ENCODE data around the gene SEC24A.
"Not testable (repeated sequence)": the region's sequence is repeated elsewhere in the genome, so short reads cannot be mapped to it uniquely, and the experiment has no call there.

Gene SEC24A

DNA sequence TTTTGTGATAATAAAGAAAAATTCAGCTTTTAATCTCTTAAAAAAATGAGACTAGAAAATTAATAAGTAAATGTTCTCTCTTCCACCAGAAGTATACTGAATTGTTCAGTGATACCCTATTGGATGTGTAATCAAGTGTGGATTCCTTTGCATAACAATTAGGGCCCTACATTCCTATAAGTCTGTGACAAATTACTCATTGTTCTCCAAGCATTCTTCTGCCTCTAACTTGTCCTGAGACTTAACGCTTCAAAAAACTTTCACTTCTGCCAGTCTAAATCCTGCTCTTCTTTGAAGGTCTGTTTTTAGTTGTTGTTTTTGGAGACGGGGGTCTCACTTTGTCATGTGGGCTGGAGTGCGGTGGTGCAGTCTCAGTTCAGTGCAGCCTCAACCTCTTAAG is 100.8 kb downstream of the SEC24A start:
- no peak for DNase-seq

DNA sequence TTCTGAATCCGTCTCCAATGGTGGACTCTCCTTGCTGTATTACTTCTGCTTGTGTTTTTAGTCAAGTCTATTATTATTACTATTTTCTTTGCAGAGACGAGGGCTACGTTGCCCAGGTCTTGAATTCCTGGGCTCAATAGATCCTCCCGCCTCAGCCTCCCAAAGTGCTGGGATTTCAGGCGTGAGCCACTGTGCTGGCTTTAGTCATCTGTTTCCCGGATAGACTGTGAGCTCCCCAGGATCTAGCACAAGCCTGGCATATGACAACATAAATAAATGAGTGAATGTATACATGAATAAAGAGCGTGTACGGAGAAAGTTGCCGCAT is 109.6 kb downstream of the SEC24A start:
- DNase-seq, result no peak

DNA sequence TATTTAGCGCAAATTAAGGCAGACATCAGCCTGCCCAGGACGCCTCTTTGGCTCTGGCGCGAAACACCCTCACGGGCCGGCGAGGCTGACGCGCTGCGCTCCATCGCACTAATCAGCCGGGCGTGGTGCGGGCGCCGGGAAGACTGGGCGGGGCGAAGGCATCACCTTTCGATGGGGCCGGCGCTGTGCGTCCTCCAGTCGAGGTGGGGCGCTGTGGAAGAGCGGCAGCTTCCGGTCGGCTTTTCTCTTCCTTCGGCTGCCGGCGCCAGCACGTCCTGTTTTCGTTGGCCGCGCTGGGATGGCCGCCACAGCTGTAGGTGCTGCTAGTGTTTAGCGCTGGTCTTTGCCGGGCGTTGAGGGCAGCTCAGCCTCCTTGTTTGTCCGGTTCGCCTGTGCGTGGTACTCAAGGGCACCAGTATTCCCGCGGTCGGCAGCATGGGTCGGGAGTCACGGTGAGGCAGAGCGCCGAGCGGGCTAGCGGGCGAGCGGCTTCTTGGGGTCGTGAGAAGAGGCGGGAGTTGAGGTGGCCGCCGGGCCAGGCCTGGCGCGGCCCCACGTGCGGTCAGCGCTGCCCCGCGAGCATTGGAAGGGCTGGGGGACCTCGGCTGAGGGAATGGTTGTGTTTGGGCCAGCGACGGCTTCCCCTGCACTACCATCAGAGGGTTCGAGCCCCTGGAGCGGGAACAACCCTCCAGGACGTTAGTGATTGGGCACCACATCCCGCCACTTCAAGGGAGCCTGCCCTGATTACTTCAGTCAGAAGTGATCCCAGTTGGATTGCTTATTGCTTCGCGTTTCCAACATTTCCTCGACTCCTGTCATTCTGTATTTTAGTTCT is 110.1 kb downstream of the SEC24A start, which contains the start of gene DDX46:
TSS of gene DDX46 (plus strand) at position 276 of the 838 bp plus-strand sequence. CDS start at position 436, 160 bp downstream.
- DNase-seq, result peak; percentile 93

DNA sequence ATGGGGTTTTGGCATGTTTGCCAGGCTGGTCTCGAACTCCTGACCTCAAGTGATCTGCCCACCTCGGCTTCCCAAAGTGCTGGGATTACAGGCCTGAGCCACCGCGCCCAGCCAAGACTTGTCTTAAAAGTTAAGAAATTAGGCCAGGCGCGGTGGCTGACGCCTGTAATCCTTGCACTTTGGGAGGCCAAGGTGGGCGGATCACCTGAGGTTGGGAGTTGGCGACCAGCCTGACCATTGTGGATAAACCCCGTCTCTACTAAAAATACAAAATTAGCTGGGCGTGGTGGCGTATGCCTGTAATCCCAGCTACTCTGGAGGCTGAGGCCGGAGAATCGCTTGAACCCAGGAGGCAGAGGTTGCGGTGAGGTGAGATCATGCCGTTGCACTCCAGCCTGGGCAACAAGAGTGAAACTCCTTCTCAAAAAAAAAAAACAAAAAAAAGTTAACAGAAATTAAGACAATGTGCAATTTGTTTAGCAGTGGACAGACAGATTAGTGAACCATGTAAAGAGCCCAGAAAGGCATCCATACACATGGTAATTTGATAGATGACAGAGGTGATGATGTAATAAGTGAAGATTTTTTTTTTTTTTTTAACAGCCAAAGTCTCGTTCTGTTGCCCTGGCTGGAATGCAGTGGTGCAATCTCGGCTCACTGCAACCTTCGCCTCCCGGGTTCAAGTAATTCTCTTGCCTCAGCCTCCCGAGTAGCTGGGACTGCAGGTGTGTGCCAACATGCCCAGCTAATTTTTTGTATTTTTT is 119.1 kb downstream of the SEC24A start:
- DNase-seq, result not testable (repeated sequence)

DNA sequence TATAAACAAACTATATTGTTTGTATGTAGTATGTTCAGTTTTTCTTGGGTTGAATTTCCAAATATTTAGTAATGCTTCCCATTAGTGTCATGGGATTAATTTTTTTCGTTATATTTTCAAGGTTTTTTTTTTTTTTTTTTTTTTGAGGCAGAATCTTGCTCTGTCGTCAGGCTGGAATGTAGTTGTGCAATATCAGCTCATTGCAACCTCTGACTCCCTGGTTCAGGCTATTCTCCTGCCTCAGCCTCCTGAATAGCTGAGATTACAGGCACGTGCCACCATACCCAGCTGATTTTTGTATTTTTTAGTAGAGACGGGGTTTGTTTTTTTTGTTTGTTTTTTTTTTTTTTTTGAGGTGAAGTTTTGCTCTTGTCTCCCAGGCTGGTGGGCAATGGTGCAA is 120.6 kb downstream of the SEC24A start:
- DNase-seq, result no peak

DNA sequence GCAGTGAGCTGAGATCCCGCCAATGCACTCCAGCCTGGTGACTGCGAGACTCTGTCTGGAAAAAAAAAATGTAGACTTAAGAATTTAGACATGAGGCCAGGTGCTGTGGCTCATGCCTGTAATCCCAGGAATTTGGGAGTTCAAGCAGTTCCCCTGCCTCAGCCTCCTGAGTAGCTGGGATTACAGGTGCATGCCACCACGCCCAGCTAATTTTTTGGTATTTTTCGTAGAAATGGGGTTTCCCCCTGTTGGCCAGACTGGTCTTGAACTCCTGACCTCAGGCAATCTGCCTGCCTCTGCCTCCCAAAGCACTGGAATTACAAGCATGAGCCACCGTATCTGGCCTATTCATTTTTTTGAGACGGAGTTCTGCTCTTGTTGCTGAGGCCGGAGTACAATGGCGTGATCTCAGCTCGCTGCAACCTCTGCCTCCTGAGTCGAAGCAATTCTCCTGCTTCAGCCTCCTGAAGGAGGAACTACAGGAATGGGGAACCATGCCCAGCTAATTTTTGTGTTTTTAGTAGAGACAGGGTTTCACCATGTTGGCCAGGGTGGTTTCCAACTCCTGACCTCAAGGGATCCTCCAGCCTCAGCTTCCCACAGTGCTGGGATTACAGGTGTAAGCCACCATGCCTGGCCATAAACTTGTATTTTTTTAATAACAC is 124.0 kb downstream of the SEC24A start:
- no peak for DNase-seq

DNA sequence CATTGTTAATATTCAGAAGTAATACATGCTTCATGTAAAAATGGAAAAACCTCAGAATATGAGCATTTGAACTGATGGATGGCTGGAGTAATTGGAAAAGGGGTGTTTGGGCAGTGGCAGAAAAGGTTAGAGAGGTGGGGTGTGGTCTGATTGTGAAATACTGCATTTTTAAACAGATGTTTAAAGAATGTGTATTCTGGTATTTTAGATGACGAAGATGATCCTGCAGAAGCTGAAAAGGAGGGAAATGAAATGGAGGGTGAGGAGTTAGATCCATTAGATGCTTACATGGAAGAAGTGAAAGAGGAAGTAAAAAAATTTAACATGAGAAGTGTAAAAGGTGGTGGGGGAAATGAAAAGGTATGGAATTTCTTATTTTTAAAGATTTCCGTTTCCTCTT is 128.8 kb downstream of the SEC24A start:
- DNase-seq, result no peak
